Thyroid gland (tissue), 4 donors: ENCODE measurements around the gene SH3TC1.

Source experiments
- CTCF ChIP-seq, 6 experiments: fragments of 200-600 bp in 3 of 6; fragments of 450-650 bp in 3 of 6; sonication (generic) in 3 of 6; IDR thresholded peaks; one replicate each; pipeline ENCODE4 v1.5.1; 2016 to 2019; ENCODE audit warnings: antibody characterized with exemption in 6 of 6, mild to moderate bottlenecking in 2 of 6, inconsistent platforms in 1 of 6, moderate library complexity in 1 of 6
- POLR2A ChIP-seq, 2 donors: fragments of 450-650 bp; IDR thresholded peaks; one replicate each; pipeline ENCODE4 v1.6.1; 2017; ENCODE audit warnings: antibody characterized with exemption in 2 of 2, mild to moderate bottlenecking in 2 of 2, moderate library complexity in 1 of 2

- TF ChIP-seq POLR2A (IDR thresholded peaks at IDR 0.05) = no peak
- TF ChIP-seq CTCF (IDR thresholded peaks at IDR 0.05) = no peak
Observed at GRCh38 chr4:8198206-8198905, 734 bp upstream of the SH3TC1 start.
